RWPE2 (cell line): ENCODE results near the gene SAMD13.

Experiments used
- ATAC-seq: fragments of 200-7000 bp; cut with Tn5 transposase; 3 replicates; pipeline ENCODE4 v1.9.1; 2021; ENCODE audit warnings: low read depth
- DNase-seq: peaks from one replicate; pipeline ENCODE4 v3.0.0-alpha.2; 2020; ENCODE audit warnings: low spot score
- H3K27ac ChIP-seq: fragments of 450-650 bp; 2 replicates; pipeline ENCODE4 v1.5.1; 2017; ENCODE audit warnings: mild to moderate bottlenecking; ENCODE audit not compliant: poor library complexity, severe bottlenecking
- H3K27me3 ChIP-seq: fragments of 250-450 bp; sonication (Bioruptor Pico); 2 replicates; pipeline ENCODE4 v1.5.1; 2021; ENCODE audit warnings: mild to moderate bottlenecking, moderate library complexity; ENCODE audit not compliant: insufficient read depth, poor library complexity, severe bottlenecking
- H3K36me3 ChIP-seq: fragments of 250-450 bp; sonication (Bioruptor Pico); 2 replicates; pipeline ENCODE4 v1.5.1; 2020; ENCODE audit warnings: low read depth, mild to moderate bottlenecking, moderate library complexity
- H3K4me1 ChIP-seq: fragments of 250-450 bp; sonication (Bioruptor Pico); 2 replicates; pipeline ENCODE4 v1.5.1; 2021; ENCODE audit warnings: mild to moderate bottlenecking, moderate library complexity; ENCODE audit not compliant: insufficient read depth, poor library complexity, severe bottlenecking
- H3K4me3 ChIP-seq: fragments of 250-450 bp; sonication (Bioruptor Pico); 2 replicates; pipeline ENCODE4 v1.5.1; 2021; ENCODE audit warnings: mild to moderate bottlenecking, moderate library complexity; ENCODE audit not compliant: severe bottlenecking
- H3K9me3 ChIP-seq: fragments of 250-450 bp; sonication (Bioruptor Pico); 2 replicates; pipeline ENCODE4 v1.5.1; 2021; ENCODE audit warnings: mild to moderate bottlenecking, moderate library complexity; ENCODE audit not compliant: severe bottlenecking
- TF ChIP-seq, protein P1 (sequence below): fragments of 450-650 bp; IDR thresholded peaks from one replicate; pipeline ENCODE4 v1.5.1; 2017; ENCODE audit warnings: mild to moderate bottlenecking, moderate library complexity; ENCODE audit not compliant: poor library complexity, severe bottlenecking

Gene SAMD13

GRCh38 chr1:84289169-84289785 lies 12.2 kb upstream of the SAMD13 start:
- Histone ChIP-seq H3K27me3 (no peaks in the 10 kb centered on the region), H3K36me3 (no peaks in the 10 kb centered on the region; the same call in 1 of the 2 replicates), H3K9me3 (peaks cover 6% of the 10 kb centered on the region), H3K4me1 (no peaks in the 10 kb centered on the region), H3K4me3 (no peak overlapping the region), H3K27ac (no peak overlapping the region)
- no peak for DNase-seq
- TF ChIP-seq, protein P1, sequence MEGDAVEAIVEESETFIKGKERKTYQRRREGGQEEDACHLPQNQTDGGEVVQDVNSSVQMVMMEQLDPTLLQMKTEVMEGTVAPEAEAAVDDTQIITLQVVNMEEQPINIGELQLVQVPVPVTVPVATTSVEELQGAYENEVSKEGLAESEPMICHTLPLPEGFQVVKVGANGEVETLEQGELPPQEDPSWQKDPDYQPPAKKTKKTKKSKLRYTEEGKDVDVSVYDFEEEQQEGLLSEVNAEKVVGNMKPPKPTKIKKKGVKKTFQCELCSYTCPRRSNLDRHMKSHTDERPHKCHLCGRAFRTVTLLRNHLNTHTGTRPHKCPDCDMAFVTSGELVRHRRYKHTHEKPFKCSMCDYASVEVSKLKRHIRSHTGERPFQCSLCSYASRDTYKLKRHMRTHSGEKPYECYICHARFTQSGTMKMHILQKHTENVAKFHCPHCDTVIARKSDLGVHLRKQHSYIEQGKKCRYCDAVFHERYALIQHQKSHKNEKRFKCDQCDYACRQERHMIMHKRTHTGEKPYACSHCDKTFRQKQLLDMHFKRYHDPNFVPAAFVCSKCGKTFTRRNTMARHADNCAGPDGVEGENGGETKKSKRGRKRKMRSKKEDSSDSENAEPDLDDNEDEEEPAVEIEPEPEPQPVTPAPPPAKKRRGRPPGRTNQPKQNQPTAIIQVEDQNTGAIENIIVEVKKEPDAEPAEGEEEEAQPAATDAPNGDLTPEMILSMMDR: no peak
- no peak for ATAC-seq

- TF ChIP-seq, protein P1: no peak
- H3K4me3 ChIP-seq: no peak overlapping the region
- H3K27ac ChIP-seq: no peak overlapping the region
- H3K36me3 ChIP-seq: no peaks in the 10 kb centered on the region; the same call in 1 of the 2 replicates
- ATAC-seq (no peak), DNase-seq (no peak)
- peaks cover 6% of the 10 kb centered on the region for H3K9me3 ChIP-seq
- H3K4me1 ChIP-seq: no peaks in the 10 kb centered on the region
- H3K27me3 ChIP-seq: no peaks in the 10 kb centered on the region
Measured at GRCh38 chr1:84291882-84292655, 9.4 kb upstream of the SAMD13 start.

DNA sequence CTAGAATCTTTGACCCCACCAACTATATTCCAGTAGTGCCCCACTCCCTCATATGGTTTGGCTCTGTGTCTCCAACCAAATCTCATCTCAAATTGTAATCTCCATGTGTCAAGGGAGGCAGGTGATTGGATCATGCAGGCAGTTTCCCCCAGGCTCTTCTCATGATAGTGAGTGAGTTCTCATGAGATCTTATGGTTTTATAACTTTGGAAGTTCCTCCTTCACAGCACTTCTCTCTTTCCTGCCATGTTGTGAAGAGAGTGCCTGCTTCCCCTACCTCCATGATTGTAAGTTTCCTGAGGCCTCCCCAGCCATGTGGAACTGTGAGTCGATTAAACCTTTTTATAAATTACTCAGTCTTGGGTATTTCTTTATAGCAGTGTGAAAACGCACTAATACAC lies 7.7 kb upstream of the SAMD13 start:
- ATAC-seq (no peak), DNase-seq (no peak)
- Histone ChIP-seq H3K4me1 (no peaks in the 10 kb centered on the region), H3K4me3 (no peak overlapping the region), H3K27me3 (no peaks in the 10 kb centered on the region), H3K36me3 (no peaks in the 10 kb centered on the region), H3K27ac (no peak overlapping the region), H3K9me3 (no peaks in the 10 kb centered on the region)
- TF ChIP-seq, protein P1: no peak

- TF ChIP-seq, protein P1: no peak
- Histone ChIP-seq H3K4me1 (peaks cover 4% of the 10 kb centered on the region), H3K4me3 (no peak overlapping the region), H3K9me3 (no peaks in the 10 kb centered on the region), H3K27ac (no peak overlapping the region), H3K27me3 (no peaks in the 10 kb centered on the region), H3K36me3 (no peaks in the 10 kb centered on the region)
- ATAC-seq (no peak), DNase-seq (no peak)
Measured at GRCh38 chr1:84294751-84295150, 6.8 kb upstream of the SAMD13 start.
